NCI-H1048 (cell line): ENCODE data around the gene TMC5.
"Not testable (repeated sequence)": the region's sequence is repeated elsewhere in the genome, so short reads cannot be mapped to it uniquely, and the experiment has no call there.

Experiments used
- DNase-seq: peaks from one replicate; lab custom pipeline; 2025; lab: John Stamatoyannopoulos, UW

TMC5 gene

GRCh38 chr16:19400711-19401110, 17.0 kb upstream of the TMC5 start:
- no peak for DNase-seq

- no peak for DNase-seq
Observed at GRCh38 chr16:19406891-19407491, 10.7 kb upstream of the TMC5 start.

GRCh38 chr16:19410435-19411171, 7.1 kb upstream of the TMC5 start:
- no peak for DNase-seq

GRCh38 chr16:19411298-19411697, 6.4 kb upstream of the TMC5 start:
- DNase-seq = no peak

- not testable (repeated sequence) for DNase-seq
Observed at GRCh38 chr16:19412055-19412454, 5.6 kb upstream of the TMC5 start.

- no peak for DNase-seq
Observed at GRCh38 chr16:19415461-19415860, 2.2 kb upstream of the TMC5 start.

- no peak for DNase-seq
Observed at GRCh38 chr16:19415918-19416317, 1.8 kb upstream of the TMC5 start.

- DNase-seq = no peak
Observed at GRCh38 chr16:19418200-19418599, 517 bp downstream of the TMC5 start.

GRCh38 chr16:19419698-19420075, 2.0 kb downstream of the TMC5 start:
- no peak for DNase-seq

GRCh38 chr16:19424478-19424877, 6.8 kb downstream of the TMC5 start:
- no peak for DNase-seq

GRCh38 chr16:19430345-19430744, 12.7 kb downstream of the TMC5 start:
- DNase-seq = no peak

GRCh38 chr16:19431636-19432340, 14.1 kb downstream of the TMC5 start:
- no peak for DNase-seq

GRCh38 chr16:19432429-19432828, 14.7 kb downstream of the TMC5 start:
- peak; percentile 1 for DNase-seq

GRCh38 chr16:19434584-19434983, 16.9 kb downstream of the TMC5 start:
- DNase-seq = no peak

- no peak for DNase-seq
Observed at GRCh38 chr16:19436540-19436939, 18.9 kb downstream of the TMC5 start.

- no peak for DNase-seq
Observed at GRCh38 chr16:19437280-19437679, 19.6 kb downstream of the TMC5 start.

- no peak for DNase-seq
Observed at GRCh38 chr16:19438739-19439138, 21.1 kb downstream of the TMC5 start.

GRCh38 chr16:19439483-19439882, 21.8 kb downstream of the TMC5 start:
- no peak for DNase-seq

GRCh38 chr16:19443659-19444058, 26.0 kb downstream of the TMC5 start:
- no peak for DNase-seq

GRCh38 chr16:19446300-19446846, 28.7 kb downstream of the TMC5 start:
- no peak for DNase-seq

GRCh38 chr16:19446886-19447285, 29.2 kb downstream of the TMC5 start:
- DNase-seq = no peak

- no peak for DNase-seq
Observed at GRCh38 chr16:19450186-19450585, 32.5 kb downstream of the TMC5 start.
